ENCODE data around the gene CACNA1D. TPM values are rescaled to one million over a fixed set of nuclear protein-coding genes. Genes with fewer than 3 reads are reported as not detected.

The CACNA1D gene
- total and polyA plus RNA-seq, 2 donors from 2014 or later: 3.7 to 35.7 TPM

- H3K27me3 ChIP-seq (ENCODE audit: control insufficient read depth, insufficient read depth, low read length): no peaks in the 10 kb centered on the region
- no peak overlapping the region for H3K9ac ChIP-seq (ENCODE audit: low read length in 3 of 3)
- no peaks in the 10 kb centered on the region for H3K36me3 ChIP-seq (ENCODE audit: control insufficient read depth in 2 of 3, insufficient read depth in 3 of 3, low read length in 3 of 3)
- no peaks in the 10 kb centered on the region for H3K4me1 ChIP-seq (ENCODE audit: control insufficient read depth in 2 of 3, insufficient read depth in 2 of 3, low read depth in 1 of 3, low read length in 3 of 3)
- no peak overlapping the region for H3K27ac ChIP-seq (ENCODE audit: low read depth in 2 of 2, low read length in 2 of 2)
- no peak overlapping the region for H3K4me3 ChIP-seq (ENCODE audit: low read length in 3 of 3)
- H3K9me3 ChIP-seq (ENCODE audit: control insufficient read depth in 2 of 3, insufficient read depth in 1 of 3, low read length in 3 of 3): no peaks in the 10 kb centered on the region
- intact Hi-C loops (cut with DNase I): no loop called here
- DNase-seq (no peak), FAIRE-seq (no peak)
- TF ChIP-seq CTCF (IDR thresholded peaks at IDR 0.05; ENCODE audit: borderline replicate concordance, extremely low read depth, insufficient read depth): no peak
Observed at GRCh38 chr3:53718462-53718861, 224.1 kb downstream of the CACNA1D start.

- Histone ChIP-seq H3K9ac (ENCODE audit: low read length in 3 of 3) (no peak overlapping the region), H3K27me3 (ENCODE audit: control insufficient read depth, insufficient read depth, low read length) (no peaks in the 10 kb centered on the region), H3K9me3 (ENCODE audit: control insufficient read depth in 2 of 3, insufficient read depth in 1 of 3, low read length in 3 of 3) (no peaks in the 10 kb centered on the region), H3K4me3 (ENCODE audit: low read length in 3 of 3) (no peak overlapping the region), H3K27ac (ENCODE audit: low read depth in 2 of 2, low read length in 2 of 2) (no peak overlapping the region), H3K4me1 (ENCODE audit: control insufficient read depth in 2 of 3, insufficient read depth in 2 of 3, low read depth in 1 of 3, low read length in 3 of 3) (no peaks in the 10 kb centered on the region), H3K36me3 (ENCODE audit: control insufficient read depth in 2 of 3, insufficient read depth in 3 of 3, low read length in 3 of 3) (no peaks in the 10 kb centered on the region)
- no peak for TF ChIP-seq CTCF (IDR thresholded peaks at IDR 0.05; ENCODE audit: borderline replicate concordance, extremely low read depth, insufficient read depth)
- DNase-seq: no peak
- intact Hi-C loops (cut with DNase I): no loop called here
- no peak for FAIRE-seq
Observed at GRCh38 chr3:53719796-53720195, 225.4 kb downstream of the CACNA1D start.

GRCh38 chr3:53721187-53722119 is 227.0 kb downstream of the CACNA1D start:
- Histone ChIP-seq H3K36me3 (ENCODE audit: control insufficient read depth in 2 of 3, insufficient read depth in 3 of 3, low read length in 3 of 3) (no peaks in the 10 kb centered on the region), H3K27ac (ENCODE audit: low read depth in 2 of 2, low read length in 2 of 2) (no peak overlapping the region), H3K9ac (ENCODE audit: low read length in 3 of 3) (no peak overlapping the region), H3K27me3 (ENCODE audit: control insufficient read depth, insufficient read depth, low read length) (no peaks in the 10 kb centered on the region), H3K9me3 (ENCODE audit: control insufficient read depth in 2 of 3, insufficient read depth in 1 of 3, low read length in 3 of 3) (no peaks in the 10 kb centered on the region), H3K4me3 (ENCODE audit: low read length in 3 of 3) (no peak overlapping the region), H3K4me1 (ENCODE audit: control insufficient read depth in 2 of 3, insufficient read depth in 2 of 3, low read depth in 1 of 3, low read length in 3 of 3) (no peaks in the 10 kb centered on the region)
- no peak for TF ChIP-seq CTCF (IDR thresholded peaks at IDR 0.05; ENCODE audit: borderline replicate concordance, extremely low read depth, insufficient read depth)
- no peak for DNase-seq
- intact Hi-C loops (cut with DNase I): no loop called here
- no peak for FAIRE-seq

Measured in kidney (tissue), 14 donors.